BJ (cell line): Measurements from ENCODE around the gene PHF11. TPM values are rescaled to one million over a fixed set of nuclear protein-coding genes. Genes with fewer than 3 reads are reported as not detected.

Experiments used
- CTCF ChIA-PET: fragments of 350-600 bp; formaldehyde crosslinking; extraction: SDS; loops from one replicate; lab custom pipeline; 2021; ENCODE audit warnings: antibody characterized with exemption, inconsistent platforms; lab: Yijun Ruan, JAX
- POLR2A ChIA-PET: fragments of 300-600 bp; sonication (Branson Sonifier 250); formaldehyde crosslinking; extraction: SDS; loops from one replicate; lab custom pipeline; 2021; ENCODE audit warnings: antibody characterized with exemption; lab: Charles Lee
- DNase-seq: peaks from one replicate; pipeline ENCODE4 v3.0.0-alpha.2; 2011; ENCODE audit warnings: low read depth
- H3K27me3 ChIP-seq: 2 replicates; pipeline ENCODE4 v1.6.0; 2011; ENCODE audit warnings: low read length; ENCODE audit not compliant: control insufficient read depth, insufficient read depth
- H3K36me3 ChIP-seq: 2 replicates; pipeline ENCODE4 v1.5.1; 2011; ENCODE audit warnings: low read length; ENCODE audit not compliant: control insufficient read depth, insufficient read depth
- H3K4me3 ChIP-seq: 2 replicates; pipeline ENCODE4 v1.5.1; 2011; ENCODE audit warnings: low read depth, mild to moderate bottlenecking, control low read depth, low read length
- polyA plus RNA-seq: library from polyadenylated mRNA; depleted of rRNA; stranded (reverse); fragments of >200 nt; gene quantifications from 2 replicates; pipeline ENCODE4 v1.2.3, GENCODE V29; 2011
- TF ChIP-seq, protein P1 (sequence below): IDR thresholded peaks from 2 replicates; pipeline ENCODE4 v1.5.1; 2011; ENCODE audit warnings: low read depth, mild to moderate bottlenecking, control low read depth, inconsistent platforms, low read length, moderate library complexity; ENCODE audit not compliant: insufficient read depth

PHF11 gene
- polyA plus RNA-seq, 1 experiment, result 18.7 TPM

DNA sequence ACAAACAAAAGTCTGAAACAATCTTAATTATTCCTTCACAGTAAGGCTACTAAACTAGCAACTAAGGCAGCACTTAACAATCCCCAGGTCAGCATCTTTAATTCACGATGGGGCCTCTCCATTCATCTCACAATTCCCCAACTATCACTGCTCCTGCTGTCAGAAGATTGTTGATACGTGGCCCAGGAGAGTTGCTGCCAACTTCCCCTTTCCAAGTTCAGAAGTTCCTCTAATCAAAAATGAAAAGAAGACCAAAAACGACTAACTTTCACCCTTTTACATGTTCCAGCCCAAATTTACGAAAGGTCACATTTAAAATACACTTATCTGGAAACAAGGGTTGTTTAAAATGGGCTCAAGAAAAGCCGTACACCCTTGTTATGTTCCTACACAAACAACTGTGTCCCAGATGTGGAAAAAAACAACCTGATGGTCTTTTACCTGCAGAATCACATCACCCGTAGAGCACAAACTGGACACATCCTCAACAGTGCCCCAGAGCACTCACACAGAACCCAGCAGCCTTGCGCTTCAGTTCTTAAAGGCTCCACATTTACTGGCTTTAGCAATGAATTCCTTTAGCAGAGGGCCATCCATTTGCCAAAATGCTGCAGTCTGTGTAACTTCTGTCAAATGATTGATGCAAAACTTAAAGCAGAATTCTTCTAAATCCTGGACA lies 38.0 kb downstream of the PHF11 start:
- ChIA-PET CTCF (no interaction called here), POLR2A (no interaction called here)
- DNase-seq, result no peak
- Histone ChIP-seq H3K4me3 (no peak overlapping the region), H3K36me3 (no peaks in the 10 kb centered on the region; the same call in 1 of the 2 replicates), H3K27me3 (no peaks in the 10 kb centered on the region)
- TF ChIP-seq, protein P1, sequence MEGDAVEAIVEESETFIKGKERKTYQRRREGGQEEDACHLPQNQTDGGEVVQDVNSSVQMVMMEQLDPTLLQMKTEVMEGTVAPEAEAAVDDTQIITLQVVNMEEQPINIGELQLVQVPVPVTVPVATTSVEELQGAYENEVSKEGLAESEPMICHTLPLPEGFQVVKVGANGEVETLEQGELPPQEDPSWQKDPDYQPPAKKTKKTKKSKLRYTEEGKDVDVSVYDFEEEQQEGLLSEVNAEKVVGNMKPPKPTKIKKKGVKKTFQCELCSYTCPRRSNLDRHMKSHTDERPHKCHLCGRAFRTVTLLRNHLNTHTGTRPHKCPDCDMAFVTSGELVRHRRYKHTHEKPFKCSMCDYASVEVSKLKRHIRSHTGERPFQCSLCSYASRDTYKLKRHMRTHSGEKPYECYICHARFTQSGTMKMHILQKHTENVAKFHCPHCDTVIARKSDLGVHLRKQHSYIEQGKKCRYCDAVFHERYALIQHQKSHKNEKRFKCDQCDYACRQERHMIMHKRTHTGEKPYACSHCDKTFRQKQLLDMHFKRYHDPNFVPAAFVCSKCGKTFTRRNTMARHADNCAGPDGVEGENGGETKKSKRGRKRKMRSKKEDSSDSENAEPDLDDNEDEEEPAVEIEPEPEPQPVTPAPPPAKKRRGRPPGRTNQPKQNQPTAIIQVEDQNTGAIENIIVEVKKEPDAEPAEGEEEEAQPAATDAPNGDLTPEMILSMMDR, result no peak

DNA sequence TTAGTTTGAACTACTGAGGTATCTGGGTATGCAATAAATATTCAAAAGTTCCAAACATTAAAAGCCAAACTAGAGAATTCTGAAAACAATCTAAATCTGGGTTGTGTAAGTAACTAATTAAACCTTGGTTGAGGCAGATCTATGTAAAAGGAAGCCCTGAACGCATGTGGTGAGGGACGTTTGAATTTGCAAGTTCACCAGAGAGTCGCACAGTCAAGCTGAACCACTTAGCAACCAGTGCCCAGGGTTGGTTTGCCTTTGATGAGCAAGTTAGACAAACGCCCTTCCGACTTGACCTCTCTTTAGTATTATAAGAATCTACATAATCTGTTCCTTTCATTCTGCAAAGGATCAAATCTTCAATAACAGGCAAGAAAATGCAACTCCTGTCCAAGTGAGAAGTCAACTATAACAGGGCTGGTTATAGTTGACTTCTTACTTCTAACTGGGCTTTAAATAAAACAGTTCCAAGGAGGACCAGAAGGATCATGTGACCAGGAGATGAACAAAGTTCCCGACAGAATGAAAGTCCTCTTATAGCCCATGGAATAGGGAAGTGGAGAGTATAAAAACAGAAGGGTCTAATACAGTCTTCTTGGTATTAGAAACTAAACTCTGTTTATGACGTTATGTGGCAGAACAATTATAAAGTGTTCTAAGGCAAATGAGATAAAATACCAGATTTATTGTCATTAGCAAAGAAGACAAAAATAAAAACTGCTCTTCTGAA lies 40.6 kb downstream of the PHF11 start:
- POLR2A ChIA-PET, result no interaction called here
- CTCF ChIA-PET, result no interaction called here
- no peak for DNase-seq
- H3K36me3 ChIP-seq, result no peaks in the 10 kb centered on the region; the same call in 1 of the 2 replicates
- no peaks in the 10 kb centered on the region for H3K27me3 ChIP-seq
- TF ChIP-seq, protein P1, result no peak
- no peak overlapping the region for H3K4me3 ChIP-seq

DNA sequence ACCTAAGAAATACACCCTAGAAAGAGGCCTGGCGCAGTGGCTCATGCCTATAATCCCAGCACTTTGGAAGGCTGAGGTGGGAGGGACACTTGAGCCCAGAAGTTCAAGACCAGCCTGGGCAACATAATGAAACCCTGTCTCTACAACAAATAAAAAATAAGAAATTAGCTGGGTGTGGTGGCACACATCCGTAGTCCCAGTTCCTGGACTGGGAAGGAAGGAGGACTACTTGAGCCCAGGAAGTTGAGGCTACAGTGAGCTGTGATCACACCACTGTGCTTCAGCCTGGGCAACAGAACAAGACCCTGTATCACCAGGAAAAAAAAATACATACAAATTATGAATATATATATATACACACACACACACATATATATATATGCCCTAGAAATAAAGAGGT lies 42.7 kb downstream of the PHF11 start:
- TF ChIP-seq, protein P1, result no peak
- CTCF ChIA-PET, result interaction anchor here (1.0 kb wide), 1 partner anchor 71 kb away, joined by 3 read pairs; no protein-coding TSS in a partner anchor
- Histone ChIP-seq H3K27me3 (no peaks in the 10 kb centered on the region), H3K36me3 (no peaks in the 10 kb centered on the region; the same call in 1 of the 2 replicates), H3K4me3 (no peak overlapping the region)
- DNase-seq, result no peak
- POLR2A ChIA-PET, result no interaction called here

DNA sequence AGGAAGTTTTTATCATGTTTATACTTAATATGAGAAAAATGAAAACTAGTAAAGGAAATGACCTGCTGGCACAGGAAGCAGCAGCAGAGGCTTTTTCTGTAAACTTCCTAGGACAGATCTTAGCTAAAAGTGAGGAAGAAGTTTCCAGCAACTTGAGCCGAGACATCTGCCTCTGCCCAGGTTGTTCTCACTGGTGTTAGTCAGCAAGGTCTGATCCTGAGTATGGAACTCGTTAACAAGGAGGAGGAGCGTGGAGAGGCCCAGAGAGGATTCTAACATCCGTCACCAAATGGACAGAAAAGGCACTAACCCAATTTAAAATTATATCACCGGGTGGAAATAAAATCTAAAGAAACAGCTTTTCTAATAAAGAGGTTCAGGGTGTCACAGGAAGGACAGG lies 43.6 kb downstream of the PHF11 start:
- H3K4me3 ChIP-seq, result no peak overlapping the region
- CTCF ChIA-PET, result no interaction called here
- H3K36me3 ChIP-seq, result no peaks in the 10 kb centered on the region
- POLR2A ChIA-PET, result interaction anchor here (0.6 kb wide), 1 partner anchor 102 kb away, joined by 5 read pairs; no protein-coding TSS in a partner anchor
- H3K27me3 ChIP-seq, result no peaks in the 10 kb centered on the region
- TF ChIP-seq, protein P1, result no peak
- no peak for DNase-seq

DNA sequence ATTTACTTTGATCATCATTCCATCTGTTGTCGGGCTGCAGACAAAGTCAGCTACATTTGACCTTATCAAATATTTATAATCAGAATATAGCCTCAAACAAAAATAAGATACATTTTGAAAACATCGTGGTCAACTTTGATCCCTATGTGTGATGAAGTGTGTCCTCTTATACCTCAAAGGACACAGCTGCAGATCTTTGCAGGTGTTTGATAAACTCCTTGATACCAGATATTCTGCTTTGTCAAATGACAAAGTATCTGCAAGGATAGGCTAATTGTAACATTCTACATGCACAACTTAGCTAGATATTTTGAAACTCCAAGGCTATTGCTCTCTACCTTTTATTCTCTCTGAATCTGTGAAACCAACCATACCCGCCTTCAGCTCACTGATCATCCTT lies 44.0 kb downstream of the PHF11 start:
- CTCF ChIA-PET, result no interaction called here
- no peak for DNase-seq
- POLR2A ChIA-PET, result interaction anchor here (0.6 kb wide), 1 partner anchor 103 kb away, joined by 5 read pairs; no protein-coding TSS in a partner anchor

More for the DNA sequence above, 44.0 kb downstream of the PHF11 start:
- Histone ChIP-seq H3K27me3 (no peaks in the 10 kb centered on the region), H3K36me3 (no peaks in the 10 kb centered on the region), H3K4me3 (no peak overlapping the region)
- TF ChIP-seq, protein P1, result no peak
